ENCODE results near the gene CRYZL1. TPM values are rescaled to one million over a fixed set of nuclear protein-coding genes. Genes with fewer than 3 reads are reported as not detected.

The CRYZL1 gene
- total RNA-seq, 6 experiments from 2014 or later = 28.0 to 32.8 (median 30.2) TPM

DNA sequence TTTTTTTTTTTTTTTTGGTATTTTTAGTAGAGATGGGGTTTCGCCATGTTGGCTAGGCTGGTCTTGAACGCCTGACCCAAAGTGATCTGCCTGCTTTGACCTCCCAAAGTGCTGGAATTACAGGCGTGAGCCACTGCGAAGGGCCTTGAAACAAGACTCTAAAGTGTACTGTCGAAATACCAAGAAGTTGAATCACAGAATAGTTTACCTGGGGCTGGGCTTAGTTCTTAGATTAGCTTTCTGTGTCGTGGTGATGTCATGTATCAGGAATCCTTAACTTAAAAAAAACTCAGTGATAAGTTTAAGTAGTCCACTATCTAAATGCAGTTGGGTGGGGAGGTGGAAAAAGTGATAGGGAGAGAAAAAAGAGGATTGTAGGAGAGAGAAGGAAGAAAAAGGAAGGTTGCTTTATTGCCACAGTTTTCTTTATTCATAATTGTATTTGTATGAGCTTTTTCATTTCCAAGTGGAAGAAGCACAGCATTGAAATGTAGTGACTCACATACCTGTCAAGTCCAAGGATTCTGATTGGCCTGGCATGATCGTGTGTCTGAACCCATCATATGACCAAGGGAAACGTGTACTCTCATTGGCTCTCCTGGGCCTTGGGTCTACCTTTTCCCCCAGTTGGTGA, 14.2 kb upstream of the CRYZL1 start:
- Mint-ChIP-seq H3K4me1 (ENCODE audit: low read depth) (peaks cover 73% of the 10 kb centered on the region), H3K4me3 (peak overlapping the region; percentile 61), H3K27me3 (ENCODE audit: insufficient read depth) (peaks cover 1% of the 10 kb centered on the region), H3K27ac (peak overlapping the region; percentile 79), H3K9me3 (peaks cover 11% of the 10 kb centered on the region), H3K36me3 (ENCODE audit: low read depth) (peaks cover 57% of the 10 kb centered on the region)
- TF ChIP-seq, protein P1, sequence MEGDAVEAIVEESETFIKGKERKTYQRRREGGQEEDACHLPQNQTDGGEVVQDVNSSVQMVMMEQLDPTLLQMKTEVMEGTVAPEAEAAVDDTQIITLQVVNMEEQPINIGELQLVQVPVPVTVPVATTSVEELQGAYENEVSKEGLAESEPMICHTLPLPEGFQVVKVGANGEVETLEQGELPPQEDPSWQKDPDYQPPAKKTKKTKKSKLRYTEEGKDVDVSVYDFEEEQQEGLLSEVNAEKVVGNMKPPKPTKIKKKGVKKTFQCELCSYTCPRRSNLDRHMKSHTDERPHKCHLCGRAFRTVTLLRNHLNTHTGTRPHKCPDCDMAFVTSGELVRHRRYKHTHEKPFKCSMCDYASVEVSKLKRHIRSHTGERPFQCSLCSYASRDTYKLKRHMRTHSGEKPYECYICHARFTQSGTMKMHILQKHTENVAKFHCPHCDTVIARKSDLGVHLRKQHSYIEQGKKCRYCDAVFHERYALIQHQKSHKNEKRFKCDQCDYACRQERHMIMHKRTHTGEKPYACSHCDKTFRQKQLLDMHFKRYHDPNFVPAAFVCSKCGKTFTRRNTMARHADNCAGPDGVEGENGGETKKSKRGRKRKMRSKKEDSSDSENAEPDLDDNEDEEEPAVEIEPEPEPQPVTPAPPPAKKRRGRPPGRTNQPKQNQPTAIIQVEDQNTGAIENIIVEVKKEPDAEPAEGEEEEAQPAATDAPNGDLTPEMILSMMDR (IDR thresholded peaks at IDR 0.05) = no peak
- DNase-seq = peak; percentile 88

GRCh38 chr21:33654412-33654811, 12.9 kb upstream of the CRYZL1 start:
- Mint-ChIP-seq H3K27me3 (ENCODE audit: insufficient read depth) (peaks cover 1% of the 10 kb centered on the region), H3K36me3 (ENCODE audit: low read depth) (peaks cover 46% of the 10 kb centered on the region), H3K27ac (peak overlapping the region; percentile 79; the same call in 1 of the 2 replicates), H3K4me3 (no peak overlapping the region), H3K4me1 (ENCODE audit: low read depth) (peaks cover 74% of the 10 kb centered on the region), H3K9me3 (no peaks in the 10 kb centered on the region)
- DNase-seq = no peak
- TF ChIP-seq, protein P1 (IDR thresholded peaks at IDR 0.05) = no peak

- Mint-ChIP-seq H3K4me3 (no peak overlapping the region), H3K36me3 (ENCODE audit: low read depth) (peaks cover 27% of the 10 kb centered on the region), H3K4me1 (ENCODE audit: low read depth) (peaks cover 76% of the 10 kb centered on the region), H3K27ac (no peak overlapping the region), H3K27me3 (ENCODE audit: insufficient read depth) (peaks cover 1% of the 10 kb centered on the region), H3K9me3 (no peaks in the 10 kb centered on the region)
- DNase-seq = no peak
- TF ChIP-seq, protein P1 (IDR thresholded peaks at IDR 0.05) = no peak
Observed at GRCh38 chr21:33651965-33652680, 10.6 kb upstream of the CRYZL1 start.

DNA sequence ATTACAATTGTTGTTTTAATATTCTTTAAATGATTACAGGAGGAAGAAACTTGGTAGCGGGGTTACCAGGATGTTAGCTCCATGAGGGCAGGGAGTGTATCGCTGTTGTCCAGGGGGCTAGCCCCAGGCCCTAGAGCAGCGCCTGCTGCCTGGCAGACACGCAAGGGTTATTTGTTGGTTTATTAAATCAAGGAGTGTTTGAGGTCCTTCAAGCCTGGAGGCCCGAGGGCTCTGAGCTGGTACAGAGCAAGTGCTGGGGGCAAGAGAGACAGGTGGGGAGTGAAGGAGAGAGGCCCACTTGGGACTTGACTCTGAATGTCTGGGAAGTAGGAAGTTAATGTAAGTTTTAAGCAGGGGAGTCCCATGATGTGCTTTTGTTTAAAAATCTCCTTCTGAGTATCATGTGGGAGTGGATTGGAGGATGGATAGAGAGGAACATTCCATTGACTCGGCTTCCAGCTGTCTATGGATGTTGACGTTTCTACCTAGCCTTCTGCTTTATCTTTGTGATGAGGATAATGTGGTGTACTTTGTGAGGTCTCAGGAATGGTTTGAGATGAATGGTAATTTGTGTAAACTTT, 9.5 kb upstream of the CRYZL1 start:
- Mint-ChIP-seq H3K27me3 (ENCODE audit: insufficient read depth) (peaks cover 1% of the 10 kb centered on the region), H3K36me3 (ENCODE audit: low read depth) (peaks cover 20% of the 10 kb centered on the region), H3K4me3 (no peak overlapping the region), H3K27ac (peak overlapping the region; percentile 11), H3K9me3 (no peaks in the 10 kb centered on the region), H3K4me1 (ENCODE audit: low read depth) (peaks cover 67% of the 10 kb centered on the region)
- no peak for DNase-seq
- TF ChIP-seq, protein P1 (IDR thresholded peaks at IDR 0.05) = no peak

- Mint-ChIP-seq H3K4me3 (no peak overlapping the region), H3K4me1 (ENCODE audit: low read depth) (peaks cover 65% of the 10 kb centered on the region), H3K36me3 (ENCODE audit: low read depth) (peaks cover 17% of the 10 kb centered on the region), H3K9me3 (no peaks in the 10 kb centered on the region), H3K27me3 (ENCODE audit: insufficient read depth) (peaks cover 1% of the 10 kb centered on the region; the same call in 1 of the 2 replicates), H3K27ac (no peak overlapping the region)
- no peak for DNase-seq
- TF ChIP-seq, protein P1 (IDR thresholded peaks at IDR 0.05) = no peak
Observed at GRCh38 chr21:33650230-33650629, 8.7 kb upstream of the CRYZL1 start.
